Muscle layer of duodenum (tissue), 2 donors: ENCODE results near the gene UNC5A.

ENCODE experiments used
- H3K27ac ChIP-seq: one replicate; pipeline ENCODE4 v1.7.0; 2013; ENCODE audit warnings: mild to moderate bottlenecking, low read length
- H3K27me3 ChIP-seq: one replicate; pipeline ENCODE4 v1.7.0; 2013; ENCODE audit warnings: low read depth, mild to moderate bottlenecking, control low read depth, low read length
- H3K36me3 ChIP-seq, 2 donors: one replicate each; pipeline ENCODE4 v1.7.0; 2013; ENCODE audit warnings: low read length in 2 of 2, control low read depth in 1 of 2, mild to moderate bottlenecking in 1 of 2; ENCODE audit not compliant: insufficient read depth in 2 of 2, control insufficient read depth in 1 of 2
- H3K4me1 ChIP-seq, 2 donors: one replicate each; pipeline ENCODE4 v1.7.0; 2013; ENCODE audit warnings: low read length in 2 of 2, mild to moderate bottlenecking in 2 of 2, control low read depth in 1 of 2, moderate library complexity in 1 of 2; ENCODE audit not compliant: insufficient read depth in 2 of 2, control insufficient read depth in 1 of 2
- H3K4me3 ChIP-seq, 2 donors: one replicate each; pipeline ENCODE4 v1.7.0; 2013; ENCODE audit warnings: low read length in 2 of 2, low read depth in 1 of 2, mild to moderate bottlenecking in 1 of 2
- H3K9me3 ChIP-seq, 2 donors: one replicate each; pipeline ENCODE4 v1.7.0; 2013; ENCODE audit warnings: low read length in 2 of 2, control low read depth in 1 of 2, mild to moderate bottlenecking in 1 of 2; ENCODE audit not compliant: control insufficient read depth in 1 of 2
- donor health status: healthy.

UNC5A gene

GRCh38 chr5:176901260-176902101, 91.1 kb downstream of the UNC5A start:
- Histone ChIP-seq H3K36me3 (peaks cover 36 to 39% of the 10 kb centered on the region in 2 donors), H3K4me3 (no peak overlapping the region), H3K4me1 (peaks cover 0 to 7% of the 10 kb centered on the region in 2 donors), H3K27me3 (no peaks in the 10 kb centered on the region), H3K9me3 (no peaks in the 10 kb centered on the region), H3K27ac (no peak overlapping the region)

- H3K4me3 ChIP-seq: no peak overlapping the region
- no peak overlapping the region for H3K27ac ChIP-seq
- no peaks in the 10 kb centered on the region for H3K27me3 ChIP-seq
- H3K9me3 ChIP-seq: no peaks in the 10 kb centered on the region
- H3K36me3 ChIP-seq: peaks cover 44 to 47% of the 10 kb centered on the region in 2 donors
- H3K4me1 ChIP-seq: peaks cover 0 to 7% of the 10 kb centered on the region in 2 donors
Measured at GRCh38 chr5:176902102-176902814, 91.9 kb downstream of the UNC5A start.

GRCh38 chr5:176902911-176903664, 92.7 kb downstream of the UNC5A start:
- no peaks in the 10 kb centered on the region for H3K27me3 ChIP-seq
- H3K4me1 ChIP-seq: peaks cover 0 to 7% of the 10 kb centered on the region in 2 donors
- no peak overlapping the region for H3K4me3 ChIP-seq
- peaks cover 48 to 52% of the 10 kb centered on the region in 2 donors for H3K36me3 ChIP-seq
- no peaks in the 10 kb centered on the region for H3K9me3 ChIP-seq
- no peak overlapping the region for H3K27ac ChIP-seq

- H3K36me3 ChIP-seq: peaks cover 56 to 59% of the 10 kb centered on the region in 2 donors
Measured at GRCh38 chr5:176904276-176904675, 93.9 kb downstream of the UNC5A start.

GRCh38 chr5:176906126-176906525, 95.8 kb downstream of the UNC5A start:
- Histone ChIP-seq H3K36me3 (peaks cover 56 to 59% of the 10 kb centered on the region in 2 donors), H3K4me1 (no peaks in the 10 kb centered on the region), H3K27ac (no peak overlapping the region), H3K4me3 (no peak overlapping the region), H3K27me3 (no peaks in the 10 kb centered on the region), H3K9me3 (no peaks in the 10 kb centered on the region)

More at GRCh38 chr5:176904276-176904675, 93.9 kb downstream of the UNC5A start:
- Histone ChIP-seq H3K27me3 (no peaks in the 10 kb centered on the region), H3K27ac (no peak overlapping the region), H3K9me3 (no peaks in the 10 kb centered on the region), H3K4me1 (peaks cover 0 to 7% of the 10 kb centered on the region in 2 donors), H3K4me3 (no peak overlapping the region)

- peaks cover 56 to 59% of the 10 kb centered on the region in 2 donors for H3K36me3 ChIP-seq
- no peaks in the 10 kb centered on the region for H3K27me3 ChIP-seq
- H3K9me3 ChIP-seq: no peaks in the 10 kb centered on the region
- H3K27ac ChIP-seq: no peak overlapping the region
- H3K4me3 ChIP-seq: no peak overlapping the region
- H3K4me1 ChIP-seq: no peaks in the 10 kb centered on the region
Measured at GRCh38 chr5:176906796-176907195, 96.4 kb downstream of the UNC5A start.

- peaks cover 46% of the 10 kb centered on the region in 2 donors for H3K36me3 ChIP-seq
Measured at GRCh38 chr5:176908675-176909368, 98.5 kb downstream of the UNC5A start.

GRCh38 chr5:176912115-176912514, 101.8 kb downstream of the UNC5A start:
- no peaks in the 10 kb centered on the region for H3K27me3 ChIP-seq
- no peaks in the 10 kb centered on the region for H3K4me1 ChIP-seq
- peaks cover 17 to 21% of the 10 kb centered on the region in 2 donors for H3K36me3 ChIP-seq
- no peak overlapping the region for H3K27ac ChIP-seq
- H3K4me3 ChIP-seq: no peak overlapping the region
- no peaks in the 10 kb centered on the region for H3K9me3 ChIP-seq

More at GRCh38 chr5:176908675-176909368, 98.5 kb downstream of the UNC5A start:
- no peaks in the 10 kb centered on the region for H3K27me3 ChIP-seq
- no peak overlapping the region for H3K4me3 ChIP-seq
- H3K27ac ChIP-seq: no peak overlapping the region
- H3K9me3 ChIP-seq: no peaks in the 10 kb centered on the region
- H3K4me1 ChIP-seq: no peaks in the 10 kb centered on the region

- H3K36me3 ChIP-seq: peaks cover 8 to 12% of the 10 kb centered on the region in 2 donors
- no peak overlapping the region for H3K4me3 ChIP-seq
- H3K9me3 ChIP-seq: no peaks in the 10 kb centered on the region
- H3K27me3 ChIP-seq: no peaks in the 10 kb centered on the region
- no peaks in the 10 kb centered on the region for H3K4me1 ChIP-seq
- no peak overlapping the region for H3K27ac ChIP-seq
Measured at GRCh38 chr5:176915906-176916305, 105.5 kb downstream of the UNC5A start.

GRCh38 chr5:176916337-176916736, 106.0 kb downstream of the UNC5A start:
- peaks cover 8 to 12% of the 10 kb centered on the region in 2 donors for H3K36me3 ChIP-seq
- H3K27ac ChIP-seq: no peak overlapping the region
- no peaks in the 10 kb centered on the region for H3K4me1 ChIP-seq
- H3K9me3 ChIP-seq: no peaks in the 10 kb centered on the region
- no peak overlapping the region for H3K4me3 ChIP-seq
- no peaks in the 10 kb centered on the region for H3K27me3 ChIP-seq
